ENCODE measurements around the gene ELAPOR2.
A peak's percentile ranks its signal among the peaks of the same experiment; 100 is the strongest.
"Not testable (repeated sequence)": the region's sequence is repeated elsewhere in the genome, so short reads cannot be mapped to it uniquely, and the experiment has no call there.

The ELAPOR2 gene

GRCh38 chr7:87059525-87060287 is at the start of gene ELAPOR2:
TSS of gene ELAPOR2 (minus strand) at chr7:87059654. CDS start at chr7:87059513, 141 bp downstream.
- peak; percentile 96 for DNase-seq

DNA sequence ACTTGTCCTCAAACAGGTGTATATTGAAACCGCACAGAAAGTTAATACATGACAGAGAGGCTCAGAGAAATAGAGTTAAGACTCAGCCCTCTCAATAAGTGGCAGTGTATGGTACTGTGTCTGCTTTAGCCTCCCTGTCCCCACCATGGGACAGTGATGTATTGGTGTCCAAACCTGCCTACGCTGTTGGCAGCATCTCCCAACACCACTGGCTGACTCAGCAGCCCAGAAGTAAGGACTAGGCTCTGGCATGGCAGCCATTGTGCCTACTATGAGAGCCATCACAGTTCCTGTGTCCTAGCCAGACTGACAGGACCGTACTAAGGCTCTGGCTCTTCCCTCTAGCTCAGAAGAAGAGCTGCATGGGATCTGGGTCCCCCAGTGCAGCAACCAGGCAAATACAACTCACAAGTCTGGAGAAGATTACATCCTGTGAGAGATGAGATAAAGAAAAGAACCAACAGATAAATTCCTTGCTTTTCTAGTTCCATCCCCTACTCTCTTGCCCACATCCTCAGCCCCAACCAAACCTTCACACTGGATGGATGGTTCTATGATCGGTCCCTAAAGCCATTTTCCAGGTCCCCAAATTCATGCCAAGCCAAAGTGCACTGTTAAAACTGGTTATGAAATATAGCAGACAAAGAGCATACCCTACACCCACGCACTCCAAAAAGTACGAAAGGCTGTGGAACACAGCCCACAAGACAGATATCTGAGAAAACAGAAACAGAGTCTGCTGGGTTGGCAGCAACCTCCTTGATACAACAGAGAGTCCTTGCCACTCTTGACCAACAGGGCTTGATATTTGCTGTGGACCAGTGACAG is 48.7 kb upstream of the ELAPOR2 start:
- no peak for DNase-seq

GRCh38 chr7:87106974-87107612 is 47.6 kb upstream of the ELAPOR2 start:
- no peak for DNase-seq

DNA sequence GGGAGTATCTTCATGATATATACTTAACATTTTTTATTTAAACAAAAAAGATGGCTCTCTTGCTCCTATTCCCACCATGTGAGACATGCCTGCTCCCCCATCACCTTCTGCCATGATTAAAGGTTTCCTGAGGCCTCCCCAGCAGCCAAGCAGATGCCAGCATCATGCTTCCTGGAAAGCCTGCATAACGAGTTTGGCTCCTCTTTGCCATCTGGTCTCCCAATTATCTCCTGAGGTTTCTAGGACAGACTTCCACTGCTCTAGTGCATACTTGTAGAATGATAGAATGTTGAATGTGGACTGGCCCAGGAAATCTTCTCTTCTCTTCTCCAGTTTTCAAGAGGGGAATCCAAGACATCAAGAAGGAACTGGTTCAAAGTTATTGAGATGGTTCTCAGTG is 45.9 kb upstream of the ELAPOR2 start:
- DNase-seq, result no peak

GRCh38 chr7:87100326-87100725 is 40.9 kb upstream of the ELAPOR2 start:
- DNase-seq, result no peak

- DNase-seq, result not testable (repeated sequence)
Observed at GRCh38 chr7:87097375-87097774, 37.9 kb upstream of the ELAPOR2 start.

DNA sequence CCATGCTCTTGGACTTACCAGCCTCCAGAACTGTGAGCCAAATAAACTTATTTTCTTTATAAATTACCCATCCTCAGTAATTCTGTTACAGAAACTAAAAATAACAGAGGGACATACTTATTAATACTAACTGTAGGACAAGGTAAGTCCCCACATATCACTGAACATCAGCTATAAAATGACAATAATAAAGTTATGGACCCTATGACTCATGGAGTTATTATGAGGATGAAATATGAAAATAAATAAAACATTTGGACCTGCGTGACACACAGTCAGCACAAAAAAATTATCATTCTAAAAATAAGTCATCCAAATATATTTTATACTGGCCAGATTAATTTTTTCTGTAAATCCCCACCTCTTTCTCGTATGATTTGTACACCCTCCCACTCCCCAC is 34.9 kb upstream of the ELAPOR2 start:
- DNase-seq, result no peak

DNA sequence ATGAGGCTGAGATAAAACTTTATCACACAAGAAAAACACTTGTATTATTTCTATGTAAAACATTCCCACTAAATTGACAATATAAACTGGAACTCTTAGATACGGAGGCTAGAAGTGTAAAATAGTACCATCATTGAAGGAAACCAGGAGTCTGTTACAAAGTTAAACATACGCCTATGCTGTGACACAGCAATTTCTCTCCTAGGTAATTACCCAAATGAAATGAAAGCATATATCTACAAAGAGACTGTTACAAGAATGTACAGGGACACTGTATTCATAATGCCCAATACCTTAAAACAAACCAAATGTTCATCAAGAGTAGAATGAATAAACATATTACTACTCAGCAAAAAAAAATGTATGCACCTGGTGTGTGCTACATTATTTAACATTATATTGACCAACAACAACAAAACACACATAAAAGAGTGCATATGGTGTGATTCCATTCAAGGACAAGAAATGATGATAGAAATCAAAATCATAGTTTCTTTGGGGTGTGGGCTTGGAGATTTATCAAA is 33.2 kb upstream of the ELAPOR2 start:
- no peak for DNase-seq

DNA sequence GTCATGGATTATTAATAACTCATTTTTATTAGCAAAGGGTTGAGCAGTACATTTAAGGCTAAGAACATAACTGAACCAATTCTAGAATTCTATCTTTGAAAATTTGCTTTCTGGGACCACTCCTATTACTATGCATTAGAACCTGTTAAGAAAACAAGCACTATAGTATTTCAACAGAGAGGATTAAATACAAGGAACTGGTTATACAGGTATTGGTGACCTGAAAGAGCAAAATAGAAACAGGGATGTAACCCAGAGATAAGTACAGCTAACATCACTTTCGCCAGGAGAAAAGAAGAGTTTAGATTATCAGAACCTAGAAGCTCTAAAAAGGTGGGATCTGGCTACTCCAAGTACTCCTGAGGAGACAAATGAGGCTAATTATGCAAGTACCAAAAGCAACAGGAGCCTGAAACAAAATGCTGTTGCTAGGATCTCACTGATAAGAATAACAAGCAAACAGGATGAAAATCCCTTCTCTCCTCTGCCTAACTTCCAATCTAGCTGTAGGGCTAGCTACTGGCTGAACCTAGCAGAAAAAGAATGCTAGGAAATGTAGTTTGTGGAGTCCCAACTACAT is 32.1 kb upstream of the ELAPOR2 start:
- DNase-seq, result no peak

DNA sequence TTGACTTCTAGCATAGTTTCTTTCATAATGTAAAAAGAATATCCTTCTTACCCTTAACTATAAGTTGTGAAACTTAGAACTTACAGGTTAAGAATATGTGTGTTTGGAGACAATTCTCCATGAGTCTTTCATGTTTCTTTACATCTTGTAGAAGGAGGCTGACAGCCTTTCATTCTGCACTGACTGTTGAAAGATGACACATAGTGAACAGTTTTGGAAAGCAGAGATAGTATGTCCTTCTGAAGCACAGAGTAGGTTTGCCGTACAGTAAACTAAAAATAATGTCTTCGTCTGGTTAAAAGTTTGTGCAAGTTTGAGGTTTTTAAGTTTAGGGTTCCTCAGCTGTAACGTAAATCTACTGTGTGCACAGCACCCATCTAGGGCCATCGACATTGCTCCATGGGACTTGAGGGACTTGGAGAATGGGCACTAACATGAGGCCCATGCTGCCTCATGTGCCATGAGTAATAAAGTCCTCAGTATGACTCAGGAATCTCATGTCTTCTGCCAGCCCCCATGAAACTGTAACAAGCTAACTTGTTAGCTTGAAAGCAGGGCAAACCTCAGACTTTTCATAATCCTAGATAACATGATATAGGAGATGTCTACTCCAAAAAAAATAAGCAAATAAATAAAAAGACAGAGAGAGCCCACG is 24.5 kb upstream of the ELAPOR2 start:
- no peak for DNase-seq

DNA sequence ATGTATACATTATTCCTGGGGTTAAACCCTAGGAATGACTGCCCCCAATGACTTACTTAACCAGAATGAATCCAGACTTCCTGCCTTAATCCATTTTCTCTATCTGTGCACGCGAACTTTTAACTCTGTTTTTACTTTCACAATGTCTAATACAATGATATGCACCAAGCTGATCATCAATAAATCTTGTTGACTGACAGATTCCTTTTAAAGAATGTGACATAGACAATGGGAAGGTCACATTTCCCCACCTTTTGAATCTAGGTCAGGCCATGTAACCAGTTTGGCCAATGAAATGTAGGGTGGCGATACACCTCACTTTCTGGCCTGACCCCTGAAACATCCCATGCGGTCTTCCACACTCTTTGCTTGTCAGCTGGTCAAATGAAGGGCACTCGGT is 23.2 kb upstream of the ELAPOR2 start:
- DNase-seq, result no peak

GRCh38 chr7:87075671-87076404 is 16.4 kb upstream of the ELAPOR2 start:
- no peak for DNase-seq

GRCh38 chr7:87067788-87068187 is 8.3 kb upstream of the ELAPOR2 start:
- DNase-seq, result no peak

DNA sequence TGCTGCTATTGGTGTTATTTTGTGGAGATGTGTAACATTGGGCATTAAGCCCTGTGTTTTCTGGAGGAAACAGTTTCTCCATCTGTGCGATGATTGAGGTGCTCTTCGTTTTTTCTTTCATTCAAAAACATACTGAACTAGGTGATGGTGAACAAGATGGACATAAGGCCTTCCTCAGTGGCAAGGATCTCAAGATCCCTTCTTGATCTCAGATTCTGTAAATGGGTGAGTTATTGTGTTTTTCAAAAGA is 759 bp upstream of the ELAPOR2 start:
- DNase-seq, result peak; percentile 50

DNA sequence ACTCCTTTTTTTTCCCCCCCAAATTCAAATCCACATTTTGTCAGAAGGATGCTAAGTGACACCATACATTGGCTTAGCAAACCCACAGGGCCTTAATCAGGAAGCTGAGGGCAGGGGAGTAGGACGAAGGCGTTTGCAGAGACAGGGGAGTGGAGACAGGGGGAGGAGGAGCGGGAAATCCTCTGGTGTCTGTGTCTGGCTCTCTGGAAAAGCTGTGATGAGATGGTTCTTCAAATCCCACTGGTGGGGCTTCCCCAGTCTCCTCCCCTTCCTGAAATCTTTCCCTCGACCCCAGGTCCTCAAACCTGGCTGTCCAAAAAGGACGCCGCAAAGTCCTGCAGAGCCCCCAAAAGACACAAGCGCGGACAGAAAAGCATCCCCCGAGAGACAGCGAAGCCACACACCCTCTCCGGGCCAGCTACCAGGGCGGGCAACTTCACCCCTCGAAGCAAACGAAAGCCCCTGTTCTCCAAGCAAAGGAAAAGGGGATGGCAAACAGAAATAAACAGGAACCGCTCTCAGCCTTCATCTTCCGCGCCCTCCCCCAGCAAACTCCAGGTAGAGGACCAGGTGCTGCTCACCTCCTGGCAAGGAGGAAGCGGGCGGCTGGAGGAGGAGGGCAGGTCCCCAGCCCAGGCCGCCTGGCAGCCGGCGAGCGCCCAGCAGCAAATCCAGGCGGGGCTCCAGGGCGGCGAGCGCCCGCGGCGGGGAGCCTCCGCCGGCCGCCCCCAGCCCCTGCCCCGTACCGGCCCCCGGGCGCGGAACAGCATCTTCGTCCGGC is 520 bp downstream of the ELAPOR2 start:
- peak; percentile 43 for DNase-seq

DNA sequence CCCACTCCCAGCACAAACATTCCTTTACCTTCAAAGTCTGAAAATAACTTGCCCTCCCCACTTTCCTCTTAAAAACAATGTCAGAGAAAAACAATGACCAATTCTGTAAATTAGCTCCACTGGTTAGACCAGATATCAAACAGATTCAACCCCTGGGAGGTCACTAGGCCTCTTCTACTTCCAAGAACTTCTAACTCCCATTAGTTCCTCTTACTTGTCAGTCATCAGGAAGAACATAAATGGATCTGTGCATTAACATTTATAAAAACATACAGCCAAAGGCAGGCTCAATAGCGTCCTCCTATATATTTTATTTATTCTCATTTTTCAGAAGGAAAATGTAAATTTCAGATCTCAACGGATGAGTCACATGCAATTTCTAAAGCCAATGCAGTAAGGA is 2.2 kb downstream of the ELAPOR2 start:
- no peak for DNase-seq

GRCh38 chr7:87056346-87056745 is 3.1 kb downstream of the ELAPOR2 start:
- no peak for DNase-seq

DNA sequence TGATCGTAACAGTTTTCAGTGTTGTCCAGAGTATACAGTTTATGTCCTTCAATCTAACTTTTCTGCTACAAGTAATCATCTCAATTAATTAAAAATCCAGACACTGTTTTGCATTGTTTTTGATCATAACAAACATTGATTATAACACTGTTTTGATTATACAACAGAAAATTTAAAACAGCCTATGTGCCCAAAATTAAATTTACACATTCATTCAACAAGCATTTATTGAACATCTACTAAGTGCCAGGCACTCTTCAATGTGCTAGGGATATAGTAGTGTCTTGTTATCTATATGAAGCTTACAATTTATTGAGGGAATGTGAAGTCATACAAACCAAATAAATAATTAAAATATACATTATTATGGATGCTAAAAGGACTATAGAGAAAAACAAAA is 10.6 kb downstream of the ELAPOR2 start:
- DNase-seq, result no peak

DNA sequence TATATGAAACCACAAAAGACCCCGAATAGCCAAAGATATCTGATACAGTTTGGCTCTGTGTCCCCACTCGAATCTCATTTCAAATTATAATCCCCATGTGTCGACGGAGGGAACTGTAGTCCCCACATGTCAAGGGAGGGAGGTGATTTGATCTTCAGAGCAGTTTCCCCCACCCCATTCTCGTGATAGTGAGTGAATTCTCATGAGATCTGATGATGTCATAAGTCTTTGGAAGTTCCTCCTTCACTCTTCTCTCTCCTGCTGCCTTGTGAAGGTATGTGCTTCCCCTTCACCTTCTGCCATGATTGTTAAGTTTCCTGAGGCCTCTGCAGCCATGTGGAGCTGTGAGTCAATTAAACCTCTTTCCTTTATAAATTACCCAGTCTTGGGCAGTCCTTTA is 13.0 kb downstream of the ELAPOR2 start:
- DNase-seq, result no peak

GRCh38 chr7:87044713-87045112 is 14.7 kb downstream of the ELAPOR2 start:
- DNase-seq, result not testable (repeated sequence)

DNA sequence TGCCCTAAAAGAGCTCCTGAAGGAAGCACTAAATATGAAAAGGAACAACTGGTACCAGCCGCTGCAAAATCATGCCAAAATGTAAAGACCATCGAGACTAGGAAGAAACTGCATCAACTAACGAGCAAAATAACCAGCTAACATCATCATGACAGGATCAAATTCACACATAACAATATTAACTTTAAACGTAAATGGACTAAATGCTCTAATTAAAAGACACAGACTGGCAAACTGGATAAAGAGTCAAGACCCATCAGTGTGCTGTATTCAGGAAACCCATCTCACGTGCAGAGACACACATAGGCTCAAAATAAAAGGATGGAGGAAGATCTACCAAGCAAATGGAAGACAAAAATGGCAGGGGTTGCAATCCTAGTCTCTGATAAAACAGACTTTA is 17.9 kb downstream of the ELAPOR2 start:
- DNase-seq, result not testable (repeated sequence)
